ENCODE results near the gene MINPP1.

DNA sequence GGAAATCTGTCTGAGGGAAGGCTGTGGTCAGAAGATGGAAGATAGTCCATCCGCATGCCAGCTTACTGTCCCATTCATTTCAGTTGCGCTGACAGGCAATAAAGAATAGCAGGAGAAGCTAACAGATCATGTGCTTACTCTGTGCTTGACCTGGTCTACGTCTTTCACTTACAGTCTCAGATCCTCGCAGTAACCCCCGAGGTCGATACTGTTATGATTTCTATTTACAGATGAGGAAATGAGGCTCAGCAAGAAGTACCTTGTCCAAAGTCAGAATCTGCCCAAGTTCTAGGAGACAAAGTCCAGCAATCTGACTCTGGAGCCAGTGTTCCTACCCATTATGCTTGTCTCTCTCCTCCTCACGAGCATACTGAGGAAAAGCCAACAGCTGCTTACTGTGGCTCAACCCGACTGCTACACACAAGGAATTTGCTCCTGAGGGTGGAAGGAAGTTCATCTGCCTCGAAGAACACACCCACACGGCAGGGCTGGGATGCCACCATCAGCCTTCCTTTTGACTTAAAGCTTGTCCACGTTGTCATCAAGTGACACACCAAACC is 74.2 kb downstream of the MINPP1 start:
- TF ChIP-seq, protein P1, sequence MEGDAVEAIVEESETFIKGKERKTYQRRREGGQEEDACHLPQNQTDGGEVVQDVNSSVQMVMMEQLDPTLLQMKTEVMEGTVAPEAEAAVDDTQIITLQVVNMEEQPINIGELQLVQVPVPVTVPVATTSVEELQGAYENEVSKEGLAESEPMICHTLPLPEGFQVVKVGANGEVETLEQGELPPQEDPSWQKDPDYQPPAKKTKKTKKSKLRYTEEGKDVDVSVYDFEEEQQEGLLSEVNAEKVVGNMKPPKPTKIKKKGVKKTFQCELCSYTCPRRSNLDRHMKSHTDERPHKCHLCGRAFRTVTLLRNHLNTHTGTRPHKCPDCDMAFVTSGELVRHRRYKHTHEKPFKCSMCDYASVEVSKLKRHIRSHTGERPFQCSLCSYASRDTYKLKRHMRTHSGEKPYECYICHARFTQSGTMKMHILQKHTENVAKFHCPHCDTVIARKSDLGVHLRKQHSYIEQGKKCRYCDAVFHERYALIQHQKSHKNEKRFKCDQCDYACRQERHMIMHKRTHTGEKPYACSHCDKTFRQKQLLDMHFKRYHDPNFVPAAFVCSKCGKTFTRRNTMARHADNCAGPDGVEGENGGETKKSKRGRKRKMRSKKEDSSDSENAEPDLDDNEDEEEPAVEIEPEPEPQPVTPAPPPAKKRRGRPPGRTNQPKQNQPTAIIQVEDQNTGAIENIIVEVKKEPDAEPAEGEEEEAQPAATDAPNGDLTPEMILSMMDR (conservative IDR thresholded peaks at IDR 0.05; ENCODE audit: low read depth, low read length): no peak
- TF ChIP-seq POLR2A (IDR thresholded peaks at IDR 0.05; ENCODE audit: low read depth, low read length) (no peak), CEBPB (IDR thresholded peaks at IDR 0.05; ENCODE audit: low read depth, low read length) (no peak), CHD1 (IDR thresholded peaks at IDR 0.05; ENCODE audit: low read depth, low read length) (no peak), MXI1 (IDR thresholded peaks at IDR 0.05; ENCODE audit: borderline replicate concordance, low read depth, low read length) (no peak), RAD21 (IDR thresholded peaks at IDR 0.05; ENCODE audit: low read length) (no peak), MAZ (IDR thresholded peaks at IDR 0.05; ENCODE audit: borderline replicate concordance, low read depth, low read length) (no peak)
- TF ChIP-seq, protein P2, sequence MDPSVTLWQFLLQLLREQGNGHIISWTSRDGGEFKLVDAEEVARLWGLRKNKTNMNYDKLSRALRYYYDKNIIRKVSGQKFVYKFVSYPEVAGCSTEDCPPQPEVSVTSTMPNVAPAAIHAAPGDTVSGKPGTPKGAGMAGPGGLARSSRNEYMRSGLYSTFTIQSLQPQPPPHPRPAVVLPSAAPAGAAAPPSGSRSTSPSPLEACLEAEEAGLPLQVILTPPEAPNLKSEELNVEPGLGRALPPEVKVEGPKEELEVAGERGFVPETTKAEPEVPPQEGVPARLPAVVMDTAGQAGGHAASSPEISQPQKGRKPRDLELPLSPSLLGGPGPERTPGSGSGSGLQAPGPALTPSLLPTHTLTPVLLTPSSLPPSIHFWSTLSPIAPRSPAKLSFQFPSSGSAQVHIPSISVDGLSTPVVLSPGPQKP (IDR thresholded peaks at IDR 0.05; ENCODE audit: borderline replicate concordance, low read depth, low read length): no peak
